HepG2 (cell line): ENCODE data around the gene OR4K1. TPM values are rescaled to one million over a fixed set of nuclear protein-coding genes. Genes with fewer than 3 reads are reported as not detected.

Experiments used
- ATAC-seq: fragments of 200-7000 bp; cut with Tn5 transposase; 3 replicates; pipeline ENCODE4 v1.9.1; 2020; ENCODE audit warnings: mild to moderate bottlenecking, moderate library complexity
- BruUV-seq: library from RNA; stranded (reverse); fragments of 400-500 nt; replicated peaks from 2 replicates; lab custom pipeline; 2021; lab: Mats Ljungman, UMichigan
- CTCF ChIA-PET: fragments of 300-600 bp; formaldehyde crosslinking; extraction: SDS; loops from one replicate; lab custom pipeline; 2021; ENCODE audit warnings: low total read pairs, inconsistent platforms, low intra/inter-chr PET ratio; lab: Yijun Ruan, JAX
- POLR2A ChIA-PET: fragments of 350-600 bp; sonication (Branson Sonifier 250); formaldehyde crosslinking; loops from one replicate; lab custom pipeline; 2020; ENCODE audit warnings: antibody characterized with exemption, inconsistent platforms; lab: Yijun Ruan, JAX
- DNase-seq: peaks from one replicate; pipeline ENCODE4 v3.0.0-alpha.2; 2015; ENCODE audit warnings: low spot score
- FAIRE-seq: peaks from 3 replicates; lab custom pipeline; 2011; peaks lifted over from hg19 to GRCh38; lab: Jason Lieb, UNC
- H2AFZ ChIP-seq: one replicate; pipeline ENCODE4 v1.6.1; 2011; ENCODE audit warnings: low read length, inconsistent platforms
- H3K27ac ChIP-seq: fragments of 300-600 bp; 3 replicates; pipeline ENCODE4 v1.8.0; 2011; ENCODE audit warnings: mixed run types, mild to moderate bottlenecking, mixed read lengths, low read length, inconsistent platforms; ENCODE audit not compliant: insufficient read depth; ENCODE audit errors: extremely low read length
- H3K27me3 ChIP-seq, 2 experiments: fragments of 200-600 bp in 1 of 2; 2 replicates in 1 of 2; 3 replicates in 1 of 2; pipeline versions ENCODE4 v1.6.0 to v1.8.0; 2011; ENCODE audit warnings: low read length in 2 of 2, mild to moderate bottlenecking in 2 of 2, moderate library complexity in 2 of 2, inconsistent platforms in 1 of 2; ENCODE audit not compliant: insufficient read depth in 2 of 2, control insufficient read depth in 1 of 2
- H3K36me3 ChIP-seq, 2 experiments: fragments of 200-600 bp in 1 of 2; replicated peaks in 1 of 2; 2 replicates in 1 of 2; 3 replicates in 1 of 2; pipeline versions ENCODE4 v1.5.1 to v1.8.0; 2011; ENCODE audit warnings: low read length in 2 of 2, inconsistent platforms in 1 of 2; ENCODE audit not compliant: insufficient read depth in 2 of 2, control insufficient read depth in 1 of 2
- H3K4me1 ChIP-seq: 2 replicates; pipeline ENCODE4 v1.5.1; 2012; ENCODE audit warnings: low read length, inconsistent platforms; ENCODE audit not compliant: insufficient read depth
- H3K4me2 ChIP-seq: 2 replicates; pipeline ENCODE4 v1.6.0; 2011; ENCODE audit warnings: low read depth, low read length, inconsistent platforms
- H3K4me3 ChIP-seq, 3 experiments: fragments of 200-600 bp in 1 of 3; sonication (generic), shearing (Covaris generic) in 1 of 3; replicated peaks in 1 of 3; 2 replicates each; pipeline ENCODE4 v1.5.1; 2011 to 2016; ENCODE audit warnings: low read length in 3 of 3, inconsistent platforms in 2 of 3, low read depth in 2 of 3, mild to moderate bottlenecking in 2 of 3, control low read depth in 1 of 3, mixed read lengths in 1 of 3; ENCODE audit not compliant: insufficient read depth in 1 of 3
- H3K79me2 ChIP-seq: one replicate; pipeline ENCODE4 v1.6.1; 2011; ENCODE audit warnings: low read length, inconsistent platforms; ENCODE audit not compliant: insufficient read depth
- H3K9ac ChIP-seq: 2 replicates; pipeline ENCODE4 v1.6.0; 2011; ENCODE audit warnings: mild to moderate bottlenecking, low read depth, low read length, inconsistent platforms; ENCODE audit not compliant: insufficient read depth
- H3K9me3 ChIP-seq: 2 replicates; pipeline ENCODE4 v1.5.1; 2012; ENCODE audit warnings: mild to moderate bottlenecking, low read length
- H4K20me1 ChIP-seq: 2 replicates; pipeline ENCODE4 v1.6.0; 2011; ENCODE audit warnings: inconsistent platforms, mild to moderate bottlenecking, low read length, moderate library complexity; ENCODE audit not compliant: insufficient read depth
- ARID4A ChIP-seq: sonication (generic); formaldehyde crosslinking; IDR thresholded peaks from 2 replicates; pipeline ENCODE4 v1.5.0; 2020; ENCODE audit warnings: mild to moderate bottlenecking, missing genetic modification reagents, borderline replicate concordance
- CHD2 ChIP-seq: IDR thresholded peaks from 2 replicates; pipeline ENCODE4 v1.6.1; 2011; ENCODE audit warnings: low read depth, low read length, improper control_type of control experiment
- ELF3 ChIP-seq: IDR thresholded peaks from 2 replicates; pipeline ENCODE4 v1.6.1; 2016; ENCODE audit warnings: missing genetic modification reagents, missing compliant biosample characterization
- ESRRA ChIP-seq: sonication (generic); formaldehyde crosslinking; IDR thresholded peaks from 2 replicates; pipeline ENCODE4 v1.5.1; 2020; ENCODE audit warnings: mild to moderate bottlenecking, low read depth, missing genetic modification reagents
- ETV6 ChIP-seq: sonication (generic); formaldehyde crosslinking; conservative IDR thresholded peaks from 2 replicates; pipeline ENCODE4 v1.4.0; 2020; ENCODE audit warnings: missing genetic modification reagents
- MTERF4 ChIP-seq: sonication (generic); formaldehyde crosslinking; IDR thresholded peaks from 2 replicates; pipeline ENCODE4 v1.8.0; 2023; ENCODE audit warnings: mild to moderate bottlenecking, missing genetic modification reagents
- NR0B2 ChIP-seq: sonication (generic); formaldehyde crosslinking; IDR thresholded peaks from 2 replicates; pipeline ENCODE4 v1.4.0; 2020; ENCODE audit warnings: mild to moderate bottlenecking, missing genetic modification reagents
- RARA ChIP-seq: IDR thresholded peaks from 2 replicates; pipeline ENCODE4 v1.6.1; 2016; ENCODE audit warnings: missing genetic modification reagents, missing compliant biosample characterization
- SKIL ChIP-seq: sonication (generic); formaldehyde crosslinking; IDR thresholded peaks from 2 replicates; pipeline ENCODE4 v1.8.0; 2022; ENCODE audit warnings: missing genetic modification reagents, mild to moderate bottlenecking, moderate library complexity, borderline replicate concordance
- TRIM24 ChIP-seq: sonication (generic); formaldehyde crosslinking; IDR thresholded peaks from 2 replicates; pipeline ENCODE4 v1.8.0; 2022; ENCODE audit warnings: mild to moderate bottlenecking, missing genetic modification reagents
- ZNF512B ChIP-seq: sonication (generic); formaldehyde crosslinking; IDR thresholded peaks from 2 replicates; pipeline ENCODE4 v1.5.1; 2020; ENCODE audit warnings: missing genetic modification reagents, mild to moderate bottlenecking, borderline replicate concordance
- ZUFSP ChIP-seq: sonication (generic); formaldehyde crosslinking; IDR thresholded peaks from 2 replicates; pipeline ENCODE4 v1.9.0; 2021; ENCODE audit warnings: missing genetic modification reagents, mild to moderate bottlenecking, borderline replicate concordance
- in situ Hi-C: cut with HindIII; loops from 2 replicates; pipeline ENCODE4 v1.10.0; 2017; ENCODE audit warnings: low pct_unique_long_range_greater_than_20kb; ENCODE audit not compliant: extremely low pct_ligation_motif_present
- intact Hi-C: fragments of 100-400 bp; cut with micrococcal nuclease; formaldehyde crosslinking; loops from one replicate; pipeline ENCODE4 v1.10.0; 2022; ENCODE audit not compliant: unreplicated experiment
- polyA plus RNA-seq, 8 experiments: library from polyadenylated mRNA; depleted of rRNA in 3 of 8; stranded (reverse) in 7 of 8; unstranded in 1 of 8; fragments of >200 nt; fragmentation: Illumina TruSeq in 4 of 8; extraction: Trizol in 4 of 8; gene quantifications; 2 replicates each; pipeline versions ENCODE4 v1.2.1 to v1.2.3, GENCODE V29; 2011 to 2016; ENCODE audit warnings: low read depth in 4 of 8, missing spikeins in 1 of 8, mixed read lengths in 1 of 8; ENCODE audit not compliant: insufficient read depth in 1 of 8
- total RNA-seq, 5 experiments: library from RNA; depleted of rRNA; stranded (reverse); fragments of >200 nt; fragmentation: Illumina TruSeq; extraction: Trizol; gene quantifications; 2 replicates each; pipeline ENCODE4 v1.2.3, GENCODE V29; 2016; ENCODE audit warnings: low read depth in 1 of 5

OR4K1 gene
- total and polyA plus RNA-seq, 2 of the 13 experiments (the other 11 are each of a cell fraction or from before 2014, with no cell fraction given) = not detected

GRCh38 chr14:19906665-19907064 lies 24.1 kb upstream of the OR4K1 start:
- no peaks in the 10 kb centered on the region for H4K20me1 ChIP-seq
- H3K9ac ChIP-seq = no peak overlapping the region
- no peak for DNase-seq
- no peak overlapping the region for H3K27ac ChIP-seq
- ChIA-PET POLR2A (no interaction called here), CTCF (no interaction called here)
- no peak for TF ChIP-seq ELF3
- TF ChIP-seq ARID4A (CRISPR knock-in tag) = no peak
- no peak for TF ChIP-seq ESRRA (CRISPR knock-in tag)
- no peak for TF ChIP-seq TRIM24 (CRISPR knock-in tag)
- no peak for TF ChIP-seq CHD2
- TF ChIP-seq MTERF4 (CRISPR knock-in tag) = no peak
- no peak for TF ChIP-seq SKIL
- no peak for TF ChIP-seq ZUFSP
- TF ChIP-seq ZNF512B = no peak
- no peak for TF ChIP-seq RARA (CRISPR knock-in tag)
- TF ChIP-seq ETV6 = no peak
- TF ChIP-seq NR0B2 (CRISPR knock-in tag) = no peak
- H3K27me3 ChIP-seq = no peaks in the 10 kb centered on the region
- BruUV-seq = no TSS peak
- H3K4me3 ChIP-seq = no peak overlapping the region
- ATAC-seq = no peak
- H2AFZ ChIP-seq = no peak overlapping the region
- H3K36me3 ChIP-seq = no peaks in the 10 kb centered on the region
- no peak overlapping the region for H3K4me2 ChIP-seq
- FAIRE-seq = no peak
- in situ Hi-C loops (no loop called here), intact Hi-C loops (no loop called here)
- no peaks in the 10 kb centered on the region for H3K9me3 ChIP-seq
- H3K79me2 ChIP-seq = no peaks in the 10 kb centered on the region
- no peaks in the 10 kb centered on the region for H3K4me1 ChIP-seq
